ENCODE measurements around the gene APH1B. TPM values are rescaled to one million over a fixed set of nuclear protein-coding genes. Genes with fewer than 3 reads are reported as not detected.

APH1B gene
- total and polyA plus RNA-seq, 2 experiments from 2014 or later = 19.9 to 29.8 TPM

DNA sequence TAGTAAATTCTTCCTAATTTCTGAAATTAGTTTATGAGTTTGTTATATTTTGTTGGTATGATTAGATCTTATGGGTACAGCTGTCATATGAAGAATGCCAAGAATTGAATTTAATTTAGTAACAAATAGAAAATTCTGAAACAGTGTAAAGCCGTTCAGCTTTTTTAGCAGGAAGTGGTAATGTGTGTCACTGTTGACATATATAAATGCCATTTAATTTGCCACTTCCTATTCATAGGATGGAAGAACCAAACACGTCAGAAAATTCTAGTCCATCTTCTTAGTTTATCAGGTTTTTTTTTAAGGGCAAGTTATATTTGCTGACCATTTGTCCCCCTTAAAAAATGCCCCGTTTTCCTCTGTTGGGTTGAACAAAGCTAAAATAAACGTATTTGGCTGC is 45.0 kb upstream of the APH1B start:
- no peaks in the 10 kb centered on the region for H3K9me3 ChIP-seq (ENCODE audit: low read depth)
- peaks cover 18% of the 10 kb centered on the region for H3K4me1 ChIP-seq (ENCODE audit: insufficient read depth)
- WGBS (ENCODE audit: low lambda C conversion rate, missing lambda C conversion rate) = 80% methylated on average over 4 of the region's 4 CpGs
- no peak for DNase-seq (ENCODE audit: low spot score)
- no peaks in the 10 kb centered on the region for H3K36me3 ChIP-seq (replicated peaks; ENCODE audit: insufficient read depth, low read depth)
- no peak overlapping the region for H3K4me2 ChIP-seq
- peaks cover 30% of the 10 kb centered on the region for H3K79me2 ChIP-seq
- H3K9me2 ChIP-seq (replicated peaks; ENCODE audit: insufficient read depth) = no peaks in the 10 kb centered on the region
- no peak overlapping the region for H3K27ac ChIP-seq
- H2AFZ ChIP-seq = no peak overlapping the region
- H3K4me3 ChIP-seq = no peak overlapping the region
- no peaks in the 10 kb centered on the region for H4K20me1 ChIP-seq (ENCODE audit: insufficient read depth, poor library complexity, severe bottlenecking)
- H3K27me3 ChIP-seq = no peaks in the 10 kb centered on the region
- TF ChIP-seq EZH2 (IDR thresholded peaks at IDR 0.05; ENCODE audit: borderline replicate concordance) = no peak
- no peak for TF ChIP-seq EZH2phosphoT487 (IDR thresholded peaks at IDR 0.05; ENCODE audit: low read depth, severe bottlenecking, unreplicated experiment)
- TF ChIP-seq, protein P1, sequence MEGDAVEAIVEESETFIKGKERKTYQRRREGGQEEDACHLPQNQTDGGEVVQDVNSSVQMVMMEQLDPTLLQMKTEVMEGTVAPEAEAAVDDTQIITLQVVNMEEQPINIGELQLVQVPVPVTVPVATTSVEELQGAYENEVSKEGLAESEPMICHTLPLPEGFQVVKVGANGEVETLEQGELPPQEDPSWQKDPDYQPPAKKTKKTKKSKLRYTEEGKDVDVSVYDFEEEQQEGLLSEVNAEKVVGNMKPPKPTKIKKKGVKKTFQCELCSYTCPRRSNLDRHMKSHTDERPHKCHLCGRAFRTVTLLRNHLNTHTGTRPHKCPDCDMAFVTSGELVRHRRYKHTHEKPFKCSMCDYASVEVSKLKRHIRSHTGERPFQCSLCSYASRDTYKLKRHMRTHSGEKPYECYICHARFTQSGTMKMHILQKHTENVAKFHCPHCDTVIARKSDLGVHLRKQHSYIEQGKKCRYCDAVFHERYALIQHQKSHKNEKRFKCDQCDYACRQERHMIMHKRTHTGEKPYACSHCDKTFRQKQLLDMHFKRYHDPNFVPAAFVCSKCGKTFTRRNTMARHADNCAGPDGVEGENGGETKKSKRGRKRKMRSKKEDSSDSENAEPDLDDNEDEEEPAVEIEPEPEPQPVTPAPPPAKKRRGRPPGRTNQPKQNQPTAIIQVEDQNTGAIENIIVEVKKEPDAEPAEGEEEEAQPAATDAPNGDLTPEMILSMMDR (IDR thresholded peaks at IDR 0.05; ENCODE audit: poor library complexity) = no peak

DNA sequence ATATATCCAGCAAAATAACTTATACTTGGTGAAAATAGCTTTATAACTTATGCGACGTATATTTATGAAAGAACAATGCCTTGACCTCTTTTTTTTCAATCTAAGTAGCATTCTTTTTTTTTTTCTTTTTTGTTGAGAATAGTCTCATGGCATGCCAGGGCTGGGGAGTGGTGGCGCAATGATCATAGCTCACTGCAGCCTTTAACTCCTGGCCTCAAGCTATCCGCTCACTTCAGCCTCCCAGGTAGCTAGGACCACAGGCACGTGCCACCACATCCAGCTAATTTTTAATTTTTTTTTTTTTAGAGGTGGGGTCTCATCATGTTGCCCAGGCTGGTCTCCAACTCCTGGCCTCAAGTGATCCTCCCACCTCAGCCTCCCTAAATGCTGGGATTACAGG is 44.5 kb upstream of the APH1B start:
- no peak for DNase-seq (ENCODE audit: low spot score)
- Histone ChIP-seq H3K27ac (no peak overlapping the region), H3K79me2 (peaks cover 33% of the 10 kb centered on the region), H2AFZ (no peak overlapping the region), H4K20me1 (ENCODE audit: insufficient read depth, poor library complexity, severe bottlenecking) (no peaks in the 10 kb centered on the region), H3K4me3 (no peak overlapping the region), H3K9me2 (replicated peaks; ENCODE audit: insufficient read depth) (no peaks in the 10 kb centered on the region), H3K27me3 (no peaks in the 10 kb centered on the region), H3K36me3 (replicated peaks; ENCODE audit: insufficient read depth, low read depth) (no peaks in the 10 kb centered on the region), H3K4me1 (ENCODE audit: insufficient read depth) (peaks cover 18% of the 10 kb centered on the region), H3K9me3 (ENCODE audit: low read depth) (no peaks in the 10 kb centered on the region), H3K4me2 (no peak overlapping the region)
- 96% methylated on average over 5 of the region's 5 CpGs for WGBS (ENCODE audit: low lambda C conversion rate, missing lambda C conversion rate)
- TF ChIP-seq, protein P1 (IDR thresholded peaks at IDR 0.05; ENCODE audit: poor library complexity) = no peak
- no peak for TF ChIP-seq EZH2 (IDR thresholded peaks at IDR 0.05; ENCODE audit: borderline replicate concordance)
- TF ChIP-seq EZH2phosphoT487 (IDR thresholded peaks at IDR 0.05; ENCODE audit: low read depth, severe bottlenecking, unreplicated experiment) = no peak

DNA sequence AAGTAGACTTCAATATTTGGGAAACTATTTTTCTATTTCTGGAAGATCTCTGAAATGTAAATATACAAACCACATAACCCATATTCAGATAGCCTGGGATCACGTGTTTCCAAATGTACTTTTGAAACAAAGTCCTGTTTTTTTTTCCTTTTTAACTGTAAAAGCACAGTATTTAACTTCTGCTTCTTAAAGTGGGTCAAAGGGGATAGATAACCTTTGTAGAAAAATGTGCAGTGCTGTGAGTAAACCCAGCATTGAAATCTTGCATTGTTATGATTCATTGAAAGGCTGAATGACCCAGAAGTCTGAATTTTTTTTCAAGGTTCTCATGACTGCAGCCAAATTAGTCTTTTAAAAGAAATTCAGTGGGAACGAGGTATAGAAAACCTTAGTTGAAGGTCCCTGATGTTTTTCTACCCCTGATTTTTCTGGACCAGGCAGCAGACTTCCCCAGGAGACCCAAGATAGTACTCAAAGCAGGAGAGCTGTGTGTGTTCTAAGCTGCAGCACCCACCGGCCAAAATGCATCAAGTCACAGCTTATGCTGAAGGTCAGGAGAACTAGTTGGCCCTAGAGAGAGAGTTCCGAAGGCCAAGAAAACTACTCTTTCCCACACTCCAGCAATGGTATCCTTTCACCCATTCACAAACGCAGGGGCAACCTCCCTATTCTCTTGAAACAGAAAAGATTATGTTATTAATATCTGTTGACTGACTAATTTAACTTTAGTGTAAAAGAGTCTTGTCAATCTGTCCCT is 43.6 kb upstream of the APH1B start:
- H4K20me1 ChIP-seq (ENCODE audit: insufficient read depth, poor library complexity, severe bottlenecking) = no peaks in the 10 kb centered on the region
- peak overlapping the region; percentile 30 for H3K4me2 ChIP-seq
- H3K9me3 ChIP-seq (ENCODE audit: low read depth) = no peaks in the 10 kb centered on the region
- H2AFZ ChIP-seq = no peak overlapping the region
- no peak for DNase-seq (ENCODE audit: low spot score)
- H3K79me2 ChIP-seq = peaks cover 37% of the 10 kb centered on the region
- WGBS (ENCODE audit: low lambda C conversion rate, missing lambda C conversion rate) = 56% methylated on average over 5 of the region's 5 CpGs
- TF ChIP-seq EZH2phosphoT487 (IDR thresholded peaks at IDR 0.05; ENCODE audit: low read depth, severe bottlenecking, unreplicated experiment) (no peak), EZH2 (IDR thresholded peaks at IDR 0.05; ENCODE audit: borderline replicate concordance) (no peak)
- TF ChIP-seq, protein P1 (IDR thresholded peaks at IDR 0.05; ENCODE audit: poor library complexity) = no peak
- H3K27me3 ChIP-seq = no peaks in the 10 kb centered on the region
- no peaks in the 10 kb centered on the region for H3K9me2 ChIP-seq (replicated peaks; ENCODE audit: insufficient read depth)
- no peaks in the 10 kb centered on the region for H3K36me3 ChIP-seq (replicated peaks; ENCODE audit: insufficient read depth, low read depth)
- no peak overlapping the region for H3K4me3 ChIP-seq
- H3K4me1 ChIP-seq (ENCODE audit: insufficient read depth) = peaks cover 18% of the 10 kb centered on the region
- peak overlapping the region; percentile 73 for H3K27ac ChIP-seq

All from hepatocyte (in vitro differentiated cells).